DND-41 (cell line): Measurements from ENCODE around the gene MEX3B.

Experiments
- EZH2 ChIP-seq: IDR thresholded peaks from 3 replicates; pipeline ENCODE4 v1.6.1; 2012; ENCODE audit warnings: borderline replicate concordance, low read depth, mild to moderate bottlenecking, moderate library complexity, low read length, inconsistent platforms; ENCODE audit not compliant: severe bottlenecking
- TF ChIP-seq, protein P1 (sequence below): IDR thresholded peaks from 2 replicates; pipeline ENCODE4 v1.5.1; 2012; ENCODE audit warnings: borderline replicate concordance, low read length, moderate library complexity, mild to moderate bottlenecking; ENCODE audit not compliant: poor library complexity, severe bottlenecking; ENCODE audit errors: extremely low read depth

DNA sequence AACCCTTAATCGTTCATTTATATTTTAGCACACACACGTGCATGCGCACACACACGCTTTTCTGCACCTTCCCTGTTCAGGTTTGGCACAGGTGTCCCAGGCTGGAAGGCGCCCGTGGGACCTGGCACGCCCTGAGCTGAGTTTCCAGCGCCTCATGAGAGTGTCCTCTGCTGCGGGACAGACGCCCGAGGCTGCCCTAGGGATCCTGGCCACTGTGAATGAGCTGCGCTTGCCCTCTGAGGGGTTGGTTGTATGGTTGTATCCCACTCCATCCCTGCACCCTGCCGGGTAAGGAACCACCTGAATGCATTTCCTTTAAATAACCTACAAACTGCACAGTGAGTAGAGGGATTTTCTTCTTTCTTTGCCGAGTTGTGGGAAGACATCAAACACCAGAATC, 12.2 kb upstream of the MEX3B start:
- no peak for TF ChIP-seq EZH2
- TF ChIP-seq, protein P1, sequence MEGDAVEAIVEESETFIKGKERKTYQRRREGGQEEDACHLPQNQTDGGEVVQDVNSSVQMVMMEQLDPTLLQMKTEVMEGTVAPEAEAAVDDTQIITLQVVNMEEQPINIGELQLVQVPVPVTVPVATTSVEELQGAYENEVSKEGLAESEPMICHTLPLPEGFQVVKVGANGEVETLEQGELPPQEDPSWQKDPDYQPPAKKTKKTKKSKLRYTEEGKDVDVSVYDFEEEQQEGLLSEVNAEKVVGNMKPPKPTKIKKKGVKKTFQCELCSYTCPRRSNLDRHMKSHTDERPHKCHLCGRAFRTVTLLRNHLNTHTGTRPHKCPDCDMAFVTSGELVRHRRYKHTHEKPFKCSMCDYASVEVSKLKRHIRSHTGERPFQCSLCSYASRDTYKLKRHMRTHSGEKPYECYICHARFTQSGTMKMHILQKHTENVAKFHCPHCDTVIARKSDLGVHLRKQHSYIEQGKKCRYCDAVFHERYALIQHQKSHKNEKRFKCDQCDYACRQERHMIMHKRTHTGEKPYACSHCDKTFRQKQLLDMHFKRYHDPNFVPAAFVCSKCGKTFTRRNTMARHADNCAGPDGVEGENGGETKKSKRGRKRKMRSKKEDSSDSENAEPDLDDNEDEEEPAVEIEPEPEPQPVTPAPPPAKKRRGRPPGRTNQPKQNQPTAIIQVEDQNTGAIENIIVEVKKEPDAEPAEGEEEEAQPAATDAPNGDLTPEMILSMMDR: no peak
